Immature natural killer cell (primary cell): ENCODE results near the gene GPR132. TPM values are rescaled to one million over a fixed set of nuclear protein-coding genes. Genes with fewer than 3 reads are reported as not detected.

Experiments used
- DNase-seq, 3 donors: peaks; one replicate each; pipeline ENCODE4 v3.0.0; 2022; ENCODE audit warnings: mixed read lengths in 1 of 3
- H3K27ac Mint-ChIP-seq, 6 donors: one replicate each; pipeline ENCODE4 v1.8.0; 2020; ENCODE audit warnings: mixed read lengths in 6 of 6, mild to moderate bottlenecking in 5 of 6, inconsistent platforms in 4 of 6, moderate library complexity in 3 of 6
- H3K27me3 Mint-ChIP-seq, 3 donors: one replicate each; pipeline ENCODE4 v1.8.0; 2020 to 2021; ENCODE audit warnings: low read depth in 3 of 3, mild to moderate bottlenecking in 3 of 3, mixed read lengths in 3 of 3, moderate library complexity in 3 of 3, inconsistent platforms in 1 of 3
- H3K36me3 Mint-ChIP-seq, 3 donors: one replicate each; pipeline ENCODE4 v1.8.0; 2020; ENCODE audit warnings: mixed read lengths in 3 of 3, inconsistent platforms in 2 of 3, mild to moderate bottlenecking in 2 of 3
- H3K4me1 Mint-ChIP-seq, 2 donors: one replicate each; pipeline ENCODE4 v1.8.0; 2020; ENCODE audit warnings: inconsistent platforms in 2 of 2, mild to moderate bottlenecking in 2 of 2, mixed read lengths in 2 of 2, moderate library complexity in 1 of 2
- H3K4me3 Mint-ChIP-seq, 5 donors: one replicate each; pipeline ENCODE4 v1.8.0; 2020; ENCODE audit warnings: mild to moderate bottlenecking in 5 of 5, mixed read lengths in 5 of 5, inconsistent platforms in 3 of 5, moderate library complexity in 3 of 5
- H3K9me3 Mint-ChIP-seq, 6 donors: one replicate each; pipeline ENCODE4 v1.8.0; 2020; ENCODE audit warnings: mild to moderate bottlenecking in 6 of 6, mixed read lengths in 6 of 6, inconsistent platforms in 4 of 6, moderate library complexity in 3 of 6
- polyA plus RNA-seq, 3 donors: library from polyadenylated mRNA; unstranded; fragments of 300-500 nt; fragmentation: Illumina TruSeq; gene quantifications; one replicate each; pipeline ENCODE4 v1.2.3, GENCODE V29; 2021

GPR132 gene
- polyA plus RNA-seq, 3 donors from 2014 or later: 5.8 to 25.6 (median 8.4) TPM

- peaks cover 0 to 1% (median 0%) of the 10 kb centered on the region in 3 donors for H3K27me3 Mint-ChIP-seq
- H3K4me1 Mint-ChIP-seq: peaks cover 0 to 3% of the 10 kb centered on the region in 2 donors
- no peaks in the 10 kb centered on the region for H3K36me3 Mint-ChIP-seq
- no peak for DNase-seq
- H3K9me3 Mint-ChIP-seq: no peaks in the 10 kb centered on the region
- peak overlapping the region in 1 of 6 donors; percentile 17 for H3K27ac Mint-ChIP-seq
- no peak overlapping the region for H3K4me3 Mint-ChIP-seq
These were observed 58.2 kb downstream of the GPR132 start for GRCh38 chr14:105006831-105007592.

DNA sequence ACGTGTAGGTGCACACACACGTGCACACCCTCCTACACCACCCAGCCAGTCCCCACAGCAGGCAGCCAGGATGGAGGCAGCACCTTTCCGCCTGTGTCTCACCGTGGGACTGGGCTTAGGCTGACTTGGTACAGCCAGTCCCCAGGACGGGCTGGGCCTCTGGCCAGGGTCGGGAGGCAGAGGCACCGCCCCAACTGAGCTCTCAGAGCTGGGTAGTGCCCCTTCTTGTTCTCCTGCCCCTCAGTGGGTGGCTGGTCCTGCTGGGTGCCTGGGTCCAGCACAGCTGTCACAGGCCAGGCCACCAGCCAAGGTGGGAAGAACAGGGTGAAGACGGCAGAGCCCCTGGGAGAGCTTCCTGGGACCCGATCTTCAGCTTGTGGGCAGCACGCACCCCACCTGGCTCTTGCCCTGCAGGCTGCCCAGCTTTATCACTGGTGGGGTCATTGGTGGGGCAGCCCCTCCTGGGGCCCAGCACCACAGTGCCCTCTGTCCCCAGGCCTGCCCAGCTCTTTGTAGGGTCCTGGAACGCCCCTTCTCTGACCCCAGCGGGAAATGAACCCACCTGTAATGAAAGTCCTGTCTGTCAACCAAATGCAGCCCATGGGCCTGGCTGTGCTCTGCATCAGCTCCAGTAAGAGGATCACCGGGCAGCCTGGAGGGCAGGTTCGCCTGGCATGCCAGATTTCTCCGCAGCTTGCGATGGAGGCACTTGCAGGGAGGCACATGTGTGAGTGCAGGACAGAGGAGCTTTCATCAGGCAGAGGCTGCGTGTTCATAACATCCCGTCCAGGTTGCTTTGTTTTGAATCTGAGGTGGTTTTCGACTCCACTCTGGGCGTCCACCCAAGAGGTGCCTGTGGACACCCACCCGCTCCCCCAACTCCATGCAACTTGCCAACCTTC lies 59.0 kb downstream of the GPR132 start:
- Mint-ChIP-seq H3K27ac (no peak overlapping the region), H3K27me3 (peaks cover 0 to 1% (median 0%) of the 10 kb centered on the region in 3 donors), H3K36me3 (no peaks in the 10 kb centered on the region), H3K4me1 (no peaks in the 10 kb centered on the region), H3K4me3 (no peak overlapping the region), H3K9me3 (no peaks in the 10 kb centered on the region)
- DNase-seq: no peak

DNA sequence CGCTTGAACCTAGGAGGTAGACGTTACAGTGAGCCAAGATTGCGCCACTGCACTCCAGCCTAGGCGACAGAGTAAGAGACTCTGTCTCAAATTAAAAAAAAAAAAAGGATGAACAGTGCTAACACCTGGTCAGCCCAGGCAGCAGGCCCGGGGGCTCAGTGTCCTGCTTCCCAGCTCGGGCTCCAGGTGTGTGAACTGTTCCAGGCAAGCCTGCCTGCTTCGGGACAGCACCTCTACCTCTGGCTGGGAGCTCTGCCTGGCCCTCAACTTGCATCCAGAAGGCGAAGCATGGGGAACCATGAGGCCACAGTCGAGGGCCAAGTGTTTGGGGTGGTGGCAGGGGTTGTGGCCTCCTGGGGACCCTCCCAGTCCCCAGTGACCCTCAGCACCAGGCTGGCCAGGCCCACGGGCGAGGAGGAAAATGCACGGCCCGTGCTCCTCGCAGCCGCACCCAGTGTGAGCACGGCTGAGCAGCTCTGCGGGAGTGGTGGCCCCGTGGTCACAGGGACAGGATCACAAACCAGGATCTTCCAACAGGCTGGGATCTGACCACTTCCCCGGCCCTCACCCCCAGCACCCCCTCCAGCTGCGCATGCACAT lies 59.8 kb downstream of the GPR132 start:
- no peak overlapping the region for H3K4me3 Mint-ChIP-seq
- no peaks in the 10 kb centered on the region for H3K9me3 Mint-ChIP-seq
- DNase-seq: no peak
- H3K36me3 Mint-ChIP-seq: no peaks in the 10 kb centered on the region
- peaks cover 0 to 1% (median 0%) of the 10 kb centered on the region in 3 donors for H3K27me3 Mint-ChIP-seq
- H3K4me1 Mint-ChIP-seq: no peaks in the 10 kb centered on the region
- H3K27ac Mint-ChIP-seq: no peak overlapping the region

Other genes starting within 250 kb of the GPR132 start
- gene CEP170B, start 200.2 kb downstream of the GPR132 start, polyA plus RNA-seq: not detected
- gene PLD4, start 140.6 kb downstream of the GPR132 start, polyA plus RNA-seq: 10 to 100 TPM in 2 of 3 donors, 1 to 10 TPM in 1; 2.3 to 49.3 (median 19.7) TPM
- gene AHNAK2, start 87.1 kb downstream of the GPR132 start, polyA plus RNA-seq: not detected
- gene CLBA1, start 79.6 kb downstream of the GPR132 start, polyA plus RNA-seq: under 1 TPM in 2 of 3 donors, not detected in 1; 0.37 to 0.57 TPM
- gene CDCA4, start 44.3 kb downstream of the GPR132 start, polyA plus RNA-seq: 10 to 100 TPM; 14.5 to 18.3 (median 14.6) TPM
- gene JAG2, start 103.3 kb upstream of the GPR132 start, polyA plus RNA-seq: under 1 TPM in 2 of 3 donors, not detected in 1; 0.17 to 0.39 TPM
- gene NUDT14, start 115.9 kb upstream of the GPR132 start, polyA plus RNA-seq: 10 to 100 TPM; 21.9 to 29.7 (median 27.3) TPM
- 10 to 100 TPM in 2 of 3 donors, 1 to 10 TPM in 1; 3.7 to 13.3 (median 13.1) TPM for gene BTBD6, start 183.1 kb upstream of the GPR132 start, polyA plus RNA-seq
- gene BRF1, start 235.6 kb upstream of the GPR132 start, polyA plus RNA-seq: 10 to 100 TPM in 1 of 3 donors, 1 to 10 TPM in 2; 2.9 to 11.0 (median 8.0) TPM
- gene PACS2, start 249.3 kb upstream of the GPR132 start, polyA plus RNA-seq: 1 to 10 TPM; 2.0 to 3.3 (median 2.7) TPM